ENCODE data around the gene MLXIP. TPM values are rescaled to one million over a fixed set of nuclear protein-coding genes. Genes with fewer than 3 reads are reported as not detected.
"Not testable (repeated sequence)": the region's sequence is repeated elsewhere in the genome, so short reads cannot be mapped to it uniquely, and the experiment has no call there.

MLXIP gene
- total RNA-seq, 1 donor = 8.3 TPM

GRCh38 chr12:122106843-122107242 is 28.3 kb downstream of the MLXIP start:
- no peak for TF ChIP-seq CTCF (IDR thresholded peaks at IDR 0.05; ENCODE audit: insufficient read depth, low read length)
- no peak overlapping the region for H3K4me3 ChIP-seq (ENCODE audit: low read depth, low read length)
- DNase-seq (ENCODE audit: low read depth) = no peak

- no peak overlapping the region for H3K4me3 ChIP-seq (ENCODE audit: low read depth, low read length)
- DNase-seq (ENCODE audit: low read depth) = peak; percentile 59
- TF ChIP-seq CTCF (IDR thresholded peaks at IDR 0.05; ENCODE audit: insufficient read depth, low read length) = no peak
Measured at GRCh38 chr12:122107261-122107660, 28.7 kb downstream of the MLXIP start.

GRCh38 chr12:122111089-122111641 is 32.6 kb downstream of the MLXIP start:
- no peak overlapping the region for H3K4me3 ChIP-seq (ENCODE audit: low read depth, low read length)
- no peak for TF ChIP-seq CTCF (IDR thresholded peaks at IDR 0.05; ENCODE audit: insufficient read depth, low read length)
- no peak for DNase-seq (ENCODE audit: low read depth)

GRCh38 chr12:122116707-122117535 is 38.4 kb downstream of the MLXIP start:
- TF ChIP-seq CTCF (IDR thresholded peaks at IDR 0.05; ENCODE audit: insufficient read depth, low read length) = peak; percentile 27
- no peak for DNase-seq (ENCODE audit: low read depth)
- H3K4me3 ChIP-seq (ENCODE audit: low read depth, low read length) = no peak overlapping the region

- no peak overlapping the region for H3K4me3 ChIP-seq (ENCODE audit: low read depth, low read length)
- DNase-seq (ENCODE audit: low read depth) = no peak
- TF ChIP-seq CTCF (IDR thresholded peaks at IDR 0.05; ENCODE audit: insufficient read depth, low read length) = no peak
Measured at GRCh38 chr12:122117979-122118378, 39.4 kb downstream of the MLXIP start.

GRCh38 chr12:122121341-122121740 is 42.8 kb downstream of the MLXIP start:
- DNase-seq (ENCODE audit: low read depth); H3K4me3 ChIP-seq (ENCODE audit: low read depth, low read length): not testable (repeated sequence)

- DNase-seq (ENCODE audit: low read depth) = no peak
- H3K4me3 ChIP-seq (ENCODE audit: low read depth, low read length) = no peak overlapping the region
- no peak for TF ChIP-seq CTCF (IDR thresholded peaks at IDR 0.05; ENCODE audit: insufficient read depth, low read length)
Measured at GRCh38 chr12:122121745-122122144, 43.2 kb downstream of the MLXIP start.
